Measurements from ENCODE around the gene SDR9C7. TPM values are rescaled to one million over a fixed set of nuclear protein-coding genes. Genes with fewer than 3 reads are reported as not detected.

The SDR9C7 gene
- total and polyA plus RNA-seq, 8 donors, result not detected

- intact Hi-C loops (cut with DNase I), result no loop called here
- no peak overlapping the region for H3K27ac ChIP-seq
- no peaks in the 10 kb centered on the region for H3K9me3 ChIP-seq
- TF ChIP-seq CTCF (IDR thresholded peaks at IDR 0.05), result no peak
- no peaks in the 10 kb centered on the region for H3K36me3 ChIP-seq
- H3K4me3 ChIP-seq, result no peak overlapping the region
- FAIRE-seq (no peak), ATAC-seq (no peak), DNase-seq (no peak)
- WGBS, 2 donors, result 31 to 51% methylated on average over 2 of the region's 2 CpGs
- H3K27me3 ChIP-seq, result no peaks in the 10 kb centered on the region
- H3K4me1 ChIP-seq, result no peaks in the 10 kb centered on the region
Observed at GRCh38 chr12:56935157-56935556, 949 bp upstream of the SDR9C7 start.

- Histone ChIP-seq H3K9me3 (no peaks in the 10 kb centered on the region), H3K27ac (no peak overlapping the region), H3K4me1 (no peaks in the 10 kb centered on the region), H3K36me3 (no peaks in the 10 kb centered on the region), H3K4me3 (no peak overlapping the region), H3K27me3 (no peaks in the 10 kb centered on the region)
- intact Hi-C loops (cut with DNase I), result no loop called here
- 93 to 98% methylated on average over 1 of the region's 1 CpG for WGBS, 2 donors
- peak in 2 of 4 donors; percentile 43 to 63 for ATAC-seq
- no peak for TF ChIP-seq CTCF (IDR thresholded peaks at IDR 0.05)
- DNase-seq, result no peak
- no peak for FAIRE-seq
Observed at GRCh38 chr12:56932867-56933266, 1.3 kb downstream of the SDR9C7 start.

- H3K9me3 ChIP-seq, result no peaks in the 10 kb centered on the region
- no peak overlapping the region for H3K4me3 ChIP-seq
- H3K27ac ChIP-seq, result no peak overlapping the region
- H3K36me3 ChIP-seq, result no peaks in the 10 kb centered on the region
- ATAC-seq (no peak), DNase-seq (no peak), FAIRE-seq (no peak)
- H3K4me1 ChIP-seq, result no peaks in the 10 kb centered on the region
- intact Hi-C loops (cut with DNase I), result no loop called here
- TF ChIP-seq CTCF (IDR thresholded peaks at IDR 0.05), result no peak
- H3K27me3 ChIP-seq, result no peaks in the 10 kb centered on the region
- 86 to 89% methylated on average over 5 of the region's 5 CpGs for WGBS, 2 donors
Observed at GRCh38 chr12:56932146-56932545, 2.1 kb downstream of the SDR9C7 start.

GRCh38 chr12:56931474-56931978 is 2.7 kb downstream of the SDR9C7 start:
- ATAC-seq, result peak in 3 of 4 donors; percentile 57 to 73 (median 68)
- DNase-seq, result no peak
- intact Hi-C loops (cut with DNase I), result no loop called here
- no peaks in the 10 kb centered on the region for H3K4me1 ChIP-seq
- H3K27ac ChIP-seq, result no peak overlapping the region
- WGBS, 2 donors, result 80 to 87% methylated on average over 2 of the region's 2 CpGs
- no peak for TF ChIP-seq CTCF (IDR thresholded peaks at IDR 0.05)
- H3K36me3 ChIP-seq, result no peaks in the 10 kb centered on the region
- FAIRE-seq, result no peak
- H3K4me3 ChIP-seq, result no peak overlapping the region
- H3K9me3 ChIP-seq, result no peaks in the 10 kb centered on the region
- H3K27me3 ChIP-seq, result no peaks in the 10 kb centered on the region

GRCh38 chr12:56930241-56930640 is 4.0 kb downstream of the SDR9C7 start:
- Histone ChIP-seq H3K36me3 (no peaks in the 10 kb centered on the region), H3K9me3 (no peaks in the 10 kb centered on the region), H3K4me3 (no peak overlapping the region), H3K27ac (no peak overlapping the region), H3K4me1 (no peaks in the 10 kb centered on the region), H3K27me3 (no peaks in the 10 kb centered on the region)
- no peak for TF ChIP-seq CTCF (IDR thresholded peaks at IDR 0.05)
- intact Hi-C loops (cut with DNase I), result no loop called here
- DNase-seq (no peak), FAIRE-seq (no peak), ATAC-seq (no peak)
- WGBS, 2 donors, result 82 to 83% methylated on average over 8 of the region's 8 CpGs
